ENCODE measurements around the gene ERBB3.
A peak's percentile ranks its signal among the peaks of the same experiment; 100 is the strongest.

The ERBB3 gene

GRCh38 chr12:56145217-56145616 lies 65.3 kb downstream of the ERBB3 start:
- no peak for TF ChIP-seq CTCF (IDR thresholded peaks at IDR 0.05; ENCODE audit: extremely low read depth, insufficient read depth, missing control alignments)
- no peak for DNase-seq (ENCODE audit: low spot score)
- in situ Hi-C loops (cut with MboI; ENCODE audit: low pct_unique_long_range_greater_than_20kb, low sequenced_read_pairs, unreplicated experiment) = no loop called here

- no peak for DNase-seq (ENCODE audit: low spot score)
- in situ Hi-C loops (cut with MboI; ENCODE audit: low pct_unique_long_range_greater_than_20kb, low sequenced_read_pairs, unreplicated experiment) = no loop called here
- no peak for TF ChIP-seq CTCF (IDR thresholded peaks at IDR 0.05; ENCODE audit: extremely low read depth, insufficient read depth, missing control alignments)
Measured at GRCh38 chr12:56146492-56147460, 66.8 kb downstream of the ERBB3 start.

- in situ Hi-C loops (cut with MboI; ENCODE audit: low pct_unique_long_range_greater_than_20kb, low sequenced_read_pairs, unreplicated experiment) = no loop called here
- DNase-seq (ENCODE audit: low spot score) = no peak
- no peak for TF ChIP-seq CTCF (IDR thresholded peaks at IDR 0.05; ENCODE audit: extremely low read depth, insufficient read depth, missing control alignments)
Measured at GRCh38 chr12:56150563-56150962, 70.6 kb downstream of the ERBB3 start.

- DNase-seq (ENCODE audit: low spot score) = peak; percentile 65
- in situ Hi-C loops (cut with MboI; ENCODE audit: low pct_unique_long_range_greater_than_20kb, low sequenced_read_pairs, unreplicated experiment) = no loop called here
- TF ChIP-seq CTCF (IDR thresholded peaks at IDR 0.05; ENCODE audit: extremely low read depth, insufficient read depth, missing control alignments) = peak; percentile 20
Measured at GRCh38 chr12:56151672-56152131, 71.7 kb downstream of the ERBB3 start.

- DNase-seq (ENCODE audit: low spot score) = peak; percentile 91
- in situ Hi-C loops (cut with MboI; ENCODE audit: low pct_unique_long_range_greater_than_20kb, low sequenced_read_pairs, unreplicated experiment) = no loop called here
- TF ChIP-seq CTCF (IDR thresholded peaks at IDR 0.05; ENCODE audit: extremely low read depth, insufficient read depth, missing control alignments) = no peak
Measured at GRCh38 chr12:56152132-56152755, 72.3 kb downstream of the ERBB3 start, which contains the start of gene MYL6B. Gene MYL6B, plus strand, starts transcription at chr12:56152587. Its CDS starts 1,332 bp downstream, at chr12:56153919.

Measured in GM13977 (cell line).